NCI-H526 treated with DMSO at 0.1 percent for 48 hours (cell line): ENCODE data around the gene HOXC10.

Source experiments
- DNase-seq: peaks from one replicate; lab custom pipeline; 2025; lab: John Stamatoyannopoulos, UW

Gene HOXC10

DNA sequence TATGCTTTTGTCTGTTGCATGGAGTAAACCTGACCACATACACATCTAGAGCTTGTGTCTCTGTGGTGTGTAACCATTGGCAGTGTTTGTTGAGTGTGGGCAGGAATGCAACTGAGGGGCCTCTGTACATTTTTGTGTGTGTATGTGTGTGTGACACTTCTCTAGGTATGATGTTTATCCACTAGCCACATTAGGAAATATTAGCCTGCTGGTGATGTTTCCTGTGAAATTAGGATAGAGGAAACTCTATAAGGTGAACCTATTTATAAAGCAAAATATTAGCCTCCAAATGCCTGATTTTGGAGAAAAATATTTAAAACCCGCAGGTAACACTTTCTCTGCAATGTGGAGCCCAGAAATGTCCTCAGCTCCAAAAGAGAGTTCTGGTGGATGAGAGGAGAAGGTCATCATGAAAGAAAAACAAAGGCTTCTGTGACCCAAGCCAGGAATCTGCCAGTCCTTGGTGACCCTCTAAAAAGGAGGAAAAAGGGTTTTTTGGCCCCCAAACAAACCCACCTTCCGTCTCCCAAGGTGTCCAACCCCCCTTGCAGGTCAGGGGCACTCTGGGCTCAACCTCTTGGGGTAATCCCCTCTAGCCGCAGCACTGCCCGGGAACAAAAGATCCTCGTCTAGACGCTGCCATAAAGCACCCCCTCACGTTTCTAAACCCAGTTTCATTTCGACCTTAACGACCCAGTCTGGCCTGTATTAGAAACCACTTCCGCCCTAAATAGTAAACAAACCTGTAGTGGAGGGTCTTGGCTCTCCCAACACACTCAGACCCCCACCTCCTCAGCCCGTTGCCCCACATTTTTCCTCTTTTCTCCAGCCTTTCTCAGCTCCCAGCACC lies 7.1 kb upstream of the HOXC10 start:
- no peak for DNase-seq

DNA sequence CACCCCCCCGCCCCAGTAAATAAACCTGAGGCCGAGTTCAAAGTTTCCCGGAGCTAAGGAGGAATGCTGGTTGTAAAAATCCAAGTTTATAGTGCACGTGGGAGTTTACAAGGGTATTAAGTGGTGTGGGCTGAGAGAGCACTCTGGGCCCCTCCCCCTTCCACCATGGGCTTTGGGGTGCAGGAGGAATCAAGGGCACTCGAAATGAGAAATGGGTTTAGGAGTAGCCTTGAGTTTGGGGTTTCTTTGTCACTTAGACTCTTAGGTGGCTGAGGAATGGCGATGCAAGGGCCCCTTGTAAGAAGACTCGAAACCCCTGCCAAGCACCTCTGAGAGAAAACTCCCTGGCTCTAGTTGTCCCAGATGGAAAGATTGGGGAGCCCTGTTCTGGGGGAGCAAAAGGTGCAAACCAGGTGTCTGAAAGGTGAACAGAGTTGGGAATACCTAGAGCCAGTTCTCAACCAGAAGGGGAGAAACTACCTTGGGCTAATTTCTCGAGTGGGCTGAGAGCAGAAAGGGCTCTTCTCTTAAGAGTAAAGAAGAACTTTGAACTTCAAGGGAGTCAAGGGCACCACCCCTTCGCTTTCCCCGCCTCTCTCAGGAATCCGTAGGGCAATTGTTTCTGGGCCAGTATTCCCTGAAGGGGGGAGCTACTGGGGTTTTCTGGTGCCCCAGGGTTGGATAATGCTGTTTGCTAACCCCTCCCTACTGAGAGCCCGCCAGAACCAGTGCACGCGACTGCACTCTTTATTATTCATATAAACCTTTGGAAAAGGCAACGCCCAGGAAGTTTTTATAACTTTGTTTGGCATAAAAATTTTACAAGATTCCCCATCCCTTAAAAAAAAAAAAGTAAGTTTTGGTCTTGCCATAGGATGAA lies 6.2 kb upstream of the HOXC10 start:
- no peak for DNase-seq

GRCh38 chr12:53980104-53980801 lies 4.7 kb upstream of the HOXC10 start:
- DNase-seq: no peak

DNA sequence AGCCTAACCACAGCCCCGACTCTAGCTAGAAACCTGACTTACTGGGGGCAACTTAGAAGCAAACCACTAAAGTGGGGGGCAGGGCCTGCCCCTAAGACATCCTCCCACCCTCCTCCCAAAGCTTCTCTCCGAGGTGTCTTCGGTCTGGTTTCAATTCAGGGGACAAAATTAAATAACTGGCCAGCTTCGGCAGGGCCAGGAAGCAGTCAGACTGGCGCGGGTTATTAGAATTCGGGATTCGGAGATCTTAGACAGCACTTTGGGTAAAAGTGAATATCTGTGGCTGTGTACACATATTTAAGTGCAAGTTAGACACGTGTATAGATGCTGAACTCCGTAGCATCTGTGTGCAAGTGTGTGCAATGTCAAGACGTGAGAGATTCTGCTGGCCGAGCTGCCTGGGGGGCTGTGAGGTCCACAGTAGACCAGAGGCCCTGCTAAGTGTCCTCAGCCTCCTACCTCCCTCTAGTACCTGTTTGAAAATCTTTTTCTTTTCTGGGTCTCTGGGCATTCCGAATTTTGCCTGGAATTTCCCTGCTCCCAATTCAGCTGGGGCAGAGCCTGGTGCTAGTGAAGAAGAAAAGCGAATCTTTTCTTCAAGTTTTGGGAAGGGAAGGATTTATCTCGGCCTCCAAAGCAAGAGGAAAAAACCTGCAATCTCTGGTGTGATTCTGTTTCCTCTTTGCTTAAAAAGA lies 4.0 kb upstream of the HOXC10 start:
- no peak for DNase-seq

DNA sequence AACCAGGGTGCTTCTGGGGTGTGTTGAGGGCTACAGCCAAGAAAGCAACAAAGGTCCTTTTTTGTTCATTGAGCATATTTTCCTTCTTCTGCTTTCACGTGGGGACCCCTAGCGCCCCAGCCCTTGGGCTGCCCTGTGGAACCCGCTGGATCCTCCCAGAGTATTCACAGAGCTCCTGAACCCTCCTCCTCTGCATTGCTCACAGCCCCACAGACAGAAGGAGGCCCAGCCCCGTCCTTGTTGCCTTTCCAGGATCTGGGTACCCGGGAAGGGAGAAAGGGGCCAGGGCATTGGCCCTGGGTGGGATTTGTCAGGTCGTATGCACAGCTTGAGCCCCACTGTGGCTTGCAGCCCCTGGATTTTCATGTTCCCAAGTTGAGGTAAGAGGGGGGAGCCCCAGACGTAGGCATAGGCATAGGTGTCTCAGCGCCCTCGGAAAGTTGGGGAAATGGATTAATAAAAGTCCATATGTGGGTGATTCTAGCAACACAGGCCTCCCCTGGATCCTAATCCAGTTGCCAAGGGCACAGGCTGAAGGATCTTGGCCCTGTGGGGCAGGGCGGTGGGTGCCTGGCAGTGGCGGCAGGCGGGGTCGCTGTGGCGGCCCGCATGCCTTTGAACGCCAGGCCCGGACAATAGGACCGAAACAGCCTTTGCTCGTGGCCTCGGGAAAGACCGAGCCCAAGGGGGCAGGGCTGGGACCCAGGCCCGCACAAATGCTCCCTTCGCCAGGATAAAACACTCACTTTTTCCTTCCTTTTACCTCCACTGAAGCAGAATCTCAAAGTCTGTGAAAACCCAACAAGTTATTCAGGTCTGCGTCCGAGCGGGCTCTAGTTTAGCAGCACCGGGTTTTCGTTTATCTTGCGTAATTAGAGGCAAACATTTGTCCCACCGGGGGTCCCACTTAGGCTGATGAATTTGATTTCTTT lies 3.0 kb upstream of the HOXC10 start:
- no peak for DNase-seq

- DNase-seq: no peak
Measured at GRCh38 chr12:53982648-53983567, 2.0 kb upstream of the HOXC10 start.

DNA sequence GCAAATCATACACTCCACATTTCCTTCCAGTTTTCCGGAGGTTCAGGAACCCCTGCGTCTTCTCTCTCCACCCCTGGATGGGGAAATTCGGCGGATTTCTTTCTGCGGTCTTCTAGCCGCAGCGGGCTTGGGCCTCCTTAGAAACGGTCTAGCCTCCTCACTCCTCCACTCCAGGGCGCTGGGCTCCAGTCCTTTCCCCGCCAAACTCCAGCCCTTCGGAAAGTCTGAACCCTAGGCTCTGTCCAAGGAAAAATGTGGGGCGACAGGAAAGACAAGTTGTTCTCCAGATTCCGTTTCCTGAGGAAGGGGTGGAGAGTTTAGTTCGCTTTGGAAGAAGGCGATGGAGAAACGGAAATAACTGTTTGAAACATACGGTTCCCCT lies 1.4 kb upstream of the HOXC10 start:
- no peak for DNase-seq

DNA sequence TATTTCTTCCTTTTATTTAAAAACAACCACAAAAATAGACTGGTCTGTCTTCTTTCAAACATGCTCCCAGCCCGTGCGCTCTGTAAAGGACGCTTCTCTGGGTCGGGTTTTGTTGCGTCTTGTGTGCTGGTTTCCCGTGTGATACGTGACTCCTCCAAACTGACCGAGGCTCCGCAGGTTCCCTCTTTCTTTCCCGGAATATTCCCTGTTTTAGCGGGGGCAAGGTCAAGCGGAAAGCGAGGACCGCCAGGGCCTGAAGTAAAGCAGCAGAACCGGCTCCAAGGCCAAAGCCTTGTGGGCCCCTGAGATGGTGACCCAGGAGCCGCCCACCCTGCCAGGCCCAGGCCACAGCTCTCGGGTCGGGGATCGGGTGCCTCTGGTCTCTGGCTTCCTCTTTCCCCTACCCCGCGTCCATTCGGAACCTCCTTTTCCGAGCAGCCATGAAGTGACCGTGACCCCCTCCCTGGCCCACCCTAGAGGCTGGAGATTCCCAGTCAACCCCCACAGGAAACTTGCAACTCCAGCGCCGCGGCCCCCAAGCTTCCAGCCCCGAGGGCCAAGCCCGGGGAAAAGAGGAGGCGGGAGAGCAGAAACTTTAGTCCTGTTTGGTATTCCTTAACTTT lies 885 bp upstream of the HOXC10 start:
- DNase-seq: no peak

- DNase-seq: no peak
Measured at GRCh38 chr12:53985692-53985993, 697 bp downstream of the HOXC10 start.

DNA sequence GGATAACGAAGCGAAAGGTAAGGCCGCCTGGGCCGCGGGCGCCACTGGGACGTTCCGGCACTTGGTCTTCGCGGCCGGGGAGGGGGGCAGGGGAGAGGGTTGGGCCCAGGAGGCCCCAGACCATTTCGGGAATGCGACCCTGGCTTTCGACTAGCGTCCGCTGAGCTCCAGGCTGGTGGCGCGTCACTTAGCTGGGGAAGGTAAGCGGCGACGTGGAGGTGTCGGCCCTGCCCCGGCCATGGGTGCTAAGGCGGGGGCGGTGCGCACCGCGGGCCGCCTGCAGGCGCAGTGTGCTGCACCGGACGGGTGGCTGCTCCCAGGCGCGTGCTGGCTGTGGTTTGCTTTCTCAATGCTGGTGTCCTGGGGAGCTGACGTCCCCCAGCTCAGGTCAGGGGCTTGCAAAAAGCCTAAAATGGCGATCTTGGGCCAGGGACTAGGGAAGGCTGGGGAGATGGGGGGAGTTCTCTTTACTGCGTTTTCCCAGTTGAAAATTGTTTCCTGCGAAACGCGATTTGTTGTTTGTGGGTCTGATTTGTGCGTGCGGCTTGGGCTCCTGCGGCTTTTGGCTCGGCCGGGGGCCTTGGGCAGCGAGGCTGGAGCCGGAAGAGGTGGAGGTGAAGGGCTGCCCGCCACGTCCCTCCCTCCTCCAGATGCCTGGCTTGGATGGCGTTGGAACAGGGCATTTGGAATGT lies 1.2 kb downstream of the HOXC10 start:
- no peak for DNase-seq

DNA sequence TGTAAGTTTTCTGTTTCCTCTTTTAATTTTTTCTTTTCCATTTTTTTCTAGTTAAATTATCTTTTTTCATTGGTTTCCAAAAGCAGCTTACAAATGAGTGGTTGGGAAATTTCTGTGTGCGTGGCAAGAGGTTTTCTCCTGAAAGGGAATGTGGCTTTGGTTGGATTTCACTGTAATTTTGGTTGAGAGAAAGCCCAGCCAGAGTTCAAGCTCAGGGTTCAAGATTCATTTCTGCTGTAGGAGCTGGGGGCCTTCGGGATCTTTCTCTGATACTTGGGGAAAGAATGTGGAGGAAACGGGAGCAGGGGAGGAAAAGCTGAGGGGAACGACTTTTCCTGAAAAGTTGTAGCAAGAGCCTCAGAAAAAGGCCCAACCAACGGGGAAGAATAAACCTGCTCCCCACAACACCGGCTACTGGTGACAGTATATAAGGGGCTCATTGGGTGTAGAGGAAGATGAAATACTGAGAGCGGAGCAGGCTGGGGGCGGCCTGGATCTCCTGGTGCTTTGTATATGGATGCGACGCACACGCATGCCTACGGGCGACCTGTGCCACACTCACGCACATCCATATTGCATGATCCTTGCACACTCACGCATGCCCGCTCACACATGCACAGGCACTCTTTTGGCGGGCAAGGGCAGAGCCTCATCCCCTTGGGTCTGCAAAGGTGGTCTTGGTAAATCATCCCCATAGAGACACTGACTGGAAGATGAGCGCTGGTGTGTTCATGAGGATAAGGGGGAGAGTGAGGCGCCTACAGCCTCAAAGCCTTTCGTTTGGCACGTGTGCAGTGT lies 1.9 kb downstream of the HOXC10 start:
- no peak for DNase-seq

- no peak for DNase-seq
Measured at GRCh38 chr12:53987787-53988230, 2.9 kb downstream of the HOXC10 start.

DNA sequence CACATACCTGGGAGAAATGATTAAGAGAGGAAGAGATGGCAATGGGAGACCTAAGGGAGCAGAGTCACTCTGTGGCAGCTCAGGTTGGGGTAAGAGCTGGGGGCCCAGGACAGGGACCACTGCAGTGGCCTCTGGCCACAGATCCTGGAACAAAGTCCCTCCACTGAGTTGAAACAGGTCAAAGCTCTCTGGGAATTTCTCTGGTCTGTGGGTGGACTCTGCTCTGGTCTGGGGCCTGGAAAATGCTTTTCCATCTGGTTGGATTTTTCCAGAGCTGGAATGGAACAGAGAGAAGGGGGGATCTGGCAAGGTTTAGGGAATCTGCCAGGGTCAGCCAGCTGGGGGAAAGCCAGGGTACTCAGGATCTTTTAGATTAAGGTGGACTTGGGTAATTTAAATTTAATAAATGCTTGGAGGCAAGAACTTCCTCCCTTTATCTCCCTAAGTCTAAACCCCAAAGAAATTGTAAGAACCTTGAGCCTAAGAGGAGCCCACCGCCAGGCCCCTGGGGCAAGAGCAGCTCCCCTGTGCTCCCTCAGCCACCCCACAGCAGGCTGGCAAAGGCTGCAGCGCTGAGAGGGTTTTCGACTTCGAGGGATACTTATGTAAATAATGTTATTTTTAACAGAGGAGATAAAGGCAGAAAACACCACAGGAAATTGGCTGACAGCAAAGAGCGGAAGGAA lies 3.7 kb downstream of the HOXC10 start:
- DNase-seq: no peak

GRCh38 chr12:53989227-53990113 lies 4.5 kb downstream of the HOXC10 start:
- DNase-seq: no peak

- DNase-seq: no peak
Measured at GRCh38 chr12:53990311-53991076, 5.5 kb downstream of the HOXC10 start.

DNA sequence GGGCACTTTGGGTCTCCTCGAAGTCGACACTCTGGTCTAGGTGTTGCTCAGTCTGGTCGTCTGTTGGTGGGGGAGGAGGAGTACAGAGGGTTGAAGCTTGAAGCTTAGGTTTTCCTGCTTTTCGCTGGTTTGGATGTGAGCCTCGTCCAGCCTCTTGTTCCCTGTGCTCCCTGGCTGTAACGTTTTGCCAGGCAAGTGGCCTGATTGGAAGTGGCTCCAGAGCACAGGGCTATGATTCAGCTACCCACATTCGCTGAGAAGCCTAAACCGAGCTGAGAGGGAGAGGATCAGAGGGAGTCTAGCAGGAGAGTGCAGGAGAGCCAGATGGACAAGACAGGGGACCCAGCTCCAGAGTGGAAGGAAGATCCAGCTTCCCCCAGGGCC lies 6.1 kb downstream of the HOXC10 start:
- DNase-seq: no peak
